ENCODE data around the gene RGS8. TPM values are rescaled to one million over a fixed set of nuclear protein-coding genes. Genes with fewer than 3 reads are reported as not detected.
A peak's percentile ranks its signal among the peaks of the same experiment; 100 is the strongest.

The RGS8 gene
- polyA plus RNA-seq, 2 of the 4 experiments (the other 2 are of a cell fraction), result not detected

DNA sequence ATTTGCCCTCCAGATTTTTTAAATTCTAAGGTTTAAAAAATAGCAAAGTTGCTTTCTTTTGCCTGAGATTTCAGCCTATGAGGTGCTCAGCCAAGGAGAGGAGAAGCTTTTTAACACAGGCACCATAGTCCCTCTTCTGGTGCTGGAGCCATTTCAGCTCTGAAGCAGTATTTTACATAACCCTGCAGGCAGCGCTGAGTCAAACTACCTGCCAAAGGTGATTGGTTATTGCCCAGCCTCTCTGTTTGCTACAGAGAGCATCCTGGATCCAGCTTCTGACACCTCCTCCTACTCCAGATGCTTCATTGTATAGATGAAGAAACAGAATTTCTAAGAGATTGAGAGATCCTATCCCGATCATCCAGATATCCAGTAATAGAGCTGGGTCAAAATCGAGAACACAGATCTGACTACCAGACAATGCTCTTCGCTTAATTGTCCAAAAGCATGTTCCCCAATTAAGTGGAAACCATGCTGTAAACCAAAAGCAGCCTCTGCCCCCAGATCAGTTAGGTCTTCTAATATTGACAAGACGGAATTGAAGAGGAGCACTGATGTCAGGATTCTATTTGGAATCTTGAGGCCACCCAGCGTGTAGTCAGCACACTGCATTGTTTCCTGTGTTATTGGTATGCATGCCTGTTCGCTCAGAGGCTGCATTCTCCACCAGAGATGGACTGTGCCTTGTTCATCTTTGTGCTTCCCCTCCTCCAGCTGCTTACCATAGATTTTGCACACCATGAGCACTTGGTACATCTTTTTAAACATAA, 22.1 kb downstream of the RGS8 start:
- CTCF ChIA-PET, result interaction anchor here (0.5 to 1.9 kb wide), 6 partner anchors 10 to 122 kb away, joined by 3 to 8 read pairs (median 4); no protein-coding TSS in a partner anchor
- ATAC-seq (peak; percentile 39 to 60; a peak in 4 of 6 replicates), FAIRE-seq (no peak), DNase-seq (ENCODE audit: low read depth in 1 of 2, low spot score in 1 of 2) (no peak)
- Histone ChIP-seq H3K27ac (no peak overlapping the region), H3K9me3 (no peaks in the 10 kb centered on the region), H3K4me3 (no peak overlapping the region), H3K4me2 (no peak overlapping the region), H3K4me1 (no peaks in the 10 kb centered on the region)
- TF ChIP-seq, protein P1, sequence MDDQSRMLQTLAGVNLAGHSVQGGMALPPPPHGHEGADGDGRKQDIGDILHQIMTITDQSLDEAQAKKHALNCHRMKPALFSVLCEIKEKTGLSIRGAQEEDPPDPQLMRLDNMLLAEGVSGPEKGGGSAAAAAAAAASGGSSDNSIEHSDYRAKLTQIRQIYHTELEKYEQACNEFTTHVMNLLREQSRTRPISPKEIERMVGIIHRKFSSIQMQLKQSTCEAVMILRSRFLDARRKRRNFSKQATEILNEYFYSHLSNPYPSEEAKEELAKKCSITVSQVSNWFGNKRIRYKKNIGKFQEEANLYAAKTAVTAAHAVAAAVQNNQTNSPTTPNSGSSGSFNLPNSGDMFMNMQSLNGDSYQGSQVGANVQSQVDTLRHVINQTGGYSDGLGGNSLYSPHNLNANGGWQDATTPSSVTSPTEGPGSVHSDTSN (IDR thresholded peaks at IDR 0.05), result no peak
- TF ChIP-seq MAZ (IDR thresholded peaks at IDR 0.05; ENCODE audit: borderline replicate concordance, low read depth, low read length) (no peak), MYC (IDR thresholded peaks at IDR 0.05; ENCODE audit: borderline replicate concordance, low read length) (no peak), EHMT2 (IDR thresholded peaks at IDR 0.05; ENCODE audit: low read depth) (no peak), ELK1 (IDR thresholded peaks at IDR 0.05; ENCODE audit: low read depth, low read length) (no peak), EP300 (IDR thresholded peaks at IDR 0.05) (no peak), ZSCAN20 (CRISPR knock-in tag; IDR thresholded peaks at IDR 0.05) (no peak), NR3C1 (IDR thresholded peaks at IDR 0.05) (no peak), NFE2L2 (conservative IDR thresholded peaks at IDR 0.05; ENCODE audit: low read length) (no peak), CBX8 (IDR thresholded peaks at IDR 0.05) (no peak), HDAC2 (IDR thresholded peaks at IDR 0.05) (no peak), CEBPB (IDR thresholded peaks at IDR 0.05) (no peak), ZNF302 (CRISPR knock-in tag; IDR thresholded peaks at IDR 0.05) (no peak), RARB (CRISPR knock-in tag; IDR thresholded peaks at IDR 0.05) (no peak), RFX5 (IDR thresholded peaks at IDR 0.05) (no peak), JUNB (IDR thresholded peaks at IDR 0.05) (no peak), HOXB13 (CRISPR knock-in tag; IDR thresholded peaks at IDR 0.05; ENCODE audit: low read depth) (no peak), RNF2 (IDR thresholded peaks at IDR 0.05; ENCODE audit: borderline replicate concordance, low read depth) (no peak), REST (IDR thresholded peaks at IDR 0.05) (no peak), POLR2AphosphoS2 (conservative IDR thresholded peaks at IDR 0.05; ENCODE audit: low read length) (no peak)
- 38% methylated on average over 7 of the region's 7 CpGs for WGBS (ENCODE audit: missing lambda C conversion rate)
- POLR2A ChIA-PET, result no interaction called here

DNA sequence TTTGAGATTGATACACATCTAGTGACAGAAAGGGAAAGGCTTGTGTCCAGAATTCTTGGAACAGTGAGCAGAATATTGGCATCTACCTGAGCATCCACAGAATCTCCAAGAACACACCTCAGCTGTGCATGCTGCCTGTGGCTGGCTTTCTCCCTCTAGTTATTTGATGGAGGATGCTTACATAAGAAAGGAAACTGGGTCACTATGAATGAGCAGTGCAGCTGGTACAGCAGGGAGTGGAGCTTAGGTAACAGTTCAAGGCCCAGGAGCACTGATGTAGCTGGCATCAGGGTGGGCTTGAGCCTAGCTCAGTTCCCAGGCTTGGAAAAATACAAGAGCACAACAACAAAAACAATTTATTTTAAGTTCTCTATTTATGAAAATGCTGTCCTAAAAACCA, 26.3 kb downstream of the RGS8 start:
- FAIRE-seq, result no peak
- ChIA-PET POLR2A (no interaction called here), CTCF (interaction anchor here (0.8 to 1.5 kb wide), 3 partner anchors 14 to 57 kb away, joined by 3 to 5 read pairs (median 3); no protein-coding TSS in a partner anchor)

More for the DNA sequence above, 26.3 kb downstream of the RGS8 start:
- no peaks in the 10 kb centered on the region for H3K4me1 ChIP-seq
- no peak overlapping the region for H3K27ac ChIP-seq
- TF ChIP-seq GATA3 (IDR thresholded peaks at IDR 0.05; ENCODE audit: borderline replicate concordance), result no peak
- no peak for TF ChIP-seq ESRRA (IDR thresholded peaks at IDR 0.05; ENCODE audit: borderline replicate concordance, low read length)
- no peak for TF ChIP-seq CHD2 (IDR thresholded peaks at IDR 0.05; ENCODE audit: low read length, partially characterized antibody)
- no peak for TF ChIP-seq CBX8 (IDR thresholded peaks at IDR 0.05)
- TF ChIP-seq CHD4 (IDR thresholded peaks at IDR 0.05; ENCODE audit: borderline replicate concordance), result no peak
- no peak for TF ChIP-seq ATOH8 (CRISPR knock-in tag; IDR thresholded peaks at IDR 0.05; ENCODE audit: low read depth)
- no peak for TF ChIP-seq FOSL2 (IDR thresholded peaks at IDR 0.05)
- no peak for TF ChIP-seq FOSL2 (CRISPR knock-in tag; IDR thresholded peaks at IDR 0.05)
- no peak for TF ChIP-seq FOSB (CRISPR knock-in tag; IDR thresholded peaks at IDR 0.05)
- H3K9me3 ChIP-seq, result no peaks in the 10 kb centered on the region
- no peak overlapping the region for H3K4me2 ChIP-seq
- no peak for ATAC-seq
- no peak overlapping the region for H3K4me3 ChIP-seq
- DNase-seq (ENCODE audit: low read depth in 1 of 2, low spot score in 1 of 2), result no peak
